Measurements from ENCODE around the gene GRIP1. TPM values are rescaled to one million over a fixed set of nuclear protein-coding genes. Genes with fewer than 3 reads are reported as not detected.

The GRIP1 gene
- polyA plus RNA-seq, 4 donors: 0.54 to 5.9 (median 0.81) TPM

- Histone ChIP-seq H3K27ac (ENCODE audit: low read depth in 1 of 3, low read length in 2 of 3) (no peak overlapping the region), H3K27me3 (ENCODE audit: control insufficient read depth in 3 of 3, insufficient read depth in 3 of 3, low read length in 3 of 3) (no peaks in the 10 kb centered on the region), H3K36me3 (ENCODE audit: control insufficient read depth in 3 of 3, insufficient read depth in 2 of 3, low read depth in 1 of 3, low read length in 3 of 3) (no peaks in the 10 kb centered on the region), H3K4me1 (ENCODE audit: control insufficient read depth in 3 of 3, insufficient read depth in 2 of 3, low read depth in 1 of 3, low read length in 2 of 3) (no peaks in the 10 kb centered on the region), H3K4me3 (ENCODE audit: low read depth in 1 of 3, low read length in 3 of 3) (no peak overlapping the region), H3K9me3 (ENCODE audit: control insufficient read depth in 2 of 2, insufficient read depth in 1 of 2, low read depth in 1 of 2, low read length in 1 of 2) (no peaks in the 10 kb centered on the region)
- DNase-seq (no peak), FAIRE-seq (no peak)
- 88 to 95% (median 91%) methylated on average over 6 of the region's 6 CpGs for WGBS, 3 donors
Observed at GRCh38 chr12:66392266-66392915, 286.5 kb downstream of the GRIP1 start.

GRCh38 chr12:66388517-66388916, 290.4 kb downstream of the GRIP1 start:
- no peaks in the 10 kb centered on the region for H3K9me3 ChIP-seq (ENCODE audit: control insufficient read depth in 2 of 2, insufficient read depth in 1 of 2, low read depth in 1 of 2, low read length in 1 of 2)
- no peak overlapping the region for H3K27ac ChIP-seq (ENCODE audit: low read depth in 1 of 3, low read length in 2 of 3)
- H3K27me3 ChIP-seq (ENCODE audit: control insufficient read depth in 3 of 3, insufficient read depth in 3 of 3, low read length in 3 of 3): no peaks in the 10 kb centered on the region
- no peaks in the 10 kb centered on the region for H3K36me3 ChIP-seq (ENCODE audit: control insufficient read depth in 3 of 3, insufficient read depth in 2 of 3, low read depth in 1 of 3, low read length in 3 of 3)
- no peak for FAIRE-seq
- H3K4me3 ChIP-seq (ENCODE audit: low read depth in 1 of 3, low read length in 3 of 3): no peak overlapping the region
- no peak for DNase-seq
- WGBS, 3 donors: 71 to 76% (median 75%) methylated on average over 2 of the region's 2 CpGs
- no peaks in the 10 kb centered on the region for H3K4me1 ChIP-seq (ENCODE audit: control insufficient read depth in 3 of 3, insufficient read depth in 2 of 3, low read depth in 1 of 3, low read length in 2 of 3)

GRCh38 chr12:66387117-66387516, 291.8 kb downstream of the GRIP1 start:
- Histone ChIP-seq H3K9me3 (ENCODE audit: control insufficient read depth in 2 of 2, insufficient read depth in 1 of 2, low read depth in 1 of 2, low read length in 1 of 2) (no peaks in the 10 kb centered on the region), H3K27ac (ENCODE audit: low read depth in 1 of 3, low read length in 2 of 3) (no peak overlapping the region), H3K27me3 (ENCODE audit: control insufficient read depth in 3 of 3, insufficient read depth in 3 of 3, low read length in 3 of 3) (no peaks in the 10 kb centered on the region), H3K4me1 (ENCODE audit: control insufficient read depth in 3 of 3, insufficient read depth in 2 of 3, low read depth in 1 of 3, low read length in 2 of 3) (no peaks in the 10 kb centered on the region), H3K36me3 (ENCODE audit: control insufficient read depth in 3 of 3, insufficient read depth in 2 of 3, low read depth in 1 of 3, low read length in 3 of 3) (no peaks in the 10 kb centered on the region), H3K4me3 (ENCODE audit: low read depth in 1 of 3, low read length in 3 of 3) (no peak overlapping the region)
- DNase-seq: no peak
- 81 to 96% (median 90%) methylated on average over 1 of the region's 1 CpG for WGBS, 3 donors
- FAIRE-seq: no peak

- Histone ChIP-seq H3K9me3 (ENCODE audit: control insufficient read depth in 2 of 2, insufficient read depth in 1 of 2, low read depth in 1 of 2, low read length in 1 of 2) (no peaks in the 10 kb centered on the region), H3K36me3 (ENCODE audit: control insufficient read depth in 3 of 3, insufficient read depth in 2 of 3, low read depth in 1 of 3, low read length in 3 of 3) (no peaks in the 10 kb centered on the region), H3K27ac (ENCODE audit: low read depth in 1 of 3, low read length in 2 of 3) (no peak overlapping the region), H3K4me3 (ENCODE audit: low read depth in 1 of 3, low read length in 3 of 3) (no peak overlapping the region), H3K27me3 (ENCODE audit: control insufficient read depth in 3 of 3, insufficient read depth in 3 of 3, low read length in 3 of 3) (no peaks in the 10 kb centered on the region), H3K4me1 (ENCODE audit: control insufficient read depth in 3 of 3, insufficient read depth in 2 of 3, low read depth in 1 of 3, low read length in 2 of 3) (no peaks in the 10 kb centered on the region)
- no peak for DNase-seq
- FAIRE-seq: no peak
- WGBS, 3 donors: 90 to 94% (median 93%) methylated on average over 5 of the region's 5 CpGs
Observed at GRCh38 chr12:66380769-66381535, 297.9 kb downstream of the GRIP1 start.

GRCh38 chr12:66379616-66380015, 299.3 kb downstream of the GRIP1 start:
- 89 to 97% (median 91%) methylated on average over 6 of the region's 6 CpGs for WGBS, 3 donors
- no peak for DNase-seq
- Histone ChIP-seq H3K4me1 (ENCODE audit: control insufficient read depth in 3 of 3, insufficient read depth in 2 of 3, low read depth in 1 of 3, low read length in 2 of 3) (no peaks in the 10 kb centered on the region), H3K27me3 (ENCODE audit: control insufficient read depth in 3 of 3, insufficient read depth in 3 of 3, low read length in 3 of 3) (no peaks in the 10 kb centered on the region), H3K9me3 (ENCODE audit: control insufficient read depth in 2 of 2, insufficient read depth in 1 of 2, low read depth in 1 of 2, low read length in 1 of 2) (no peaks in the 10 kb centered on the region), H3K27ac (ENCODE audit: low read depth in 1 of 3, low read length in 2 of 3) (no peak overlapping the region), H3K4me3 (ENCODE audit: low read depth in 1 of 3, low read length in 3 of 3) (no peak overlapping the region), H3K36me3 (ENCODE audit: control insufficient read depth in 3 of 3, insufficient read depth in 2 of 3, low read depth in 1 of 3, low read length in 3 of 3) (no peaks in the 10 kb centered on the region)
- no peak for FAIRE-seq

GRCh38 chr12:66375560-66375959, 303.3 kb downstream of the GRIP1 start:
- H3K4me1 ChIP-seq (ENCODE audit: control insufficient read depth in 3 of 3, insufficient read depth in 2 of 3, low read depth in 1 of 3, low read length in 2 of 3): no peaks in the 10 kb centered on the region
- H3K9me3 ChIP-seq (ENCODE audit: control insufficient read depth in 2 of 2, insufficient read depth in 1 of 2, low read depth in 1 of 2, low read length in 1 of 2): no peaks in the 10 kb centered on the region
- H3K36me3 ChIP-seq (ENCODE audit: control insufficient read depth in 3 of 3, insufficient read depth in 2 of 3, low read depth in 1 of 3, low read length in 3 of 3): peaks cover 0 to 2% (median 0%) of the 10 kb centered on the region in 3 donors
- H3K27me3 ChIP-seq (ENCODE audit: control insufficient read depth in 3 of 3, insufficient read depth in 3 of 3, low read length in 3 of 3): no peaks in the 10 kb centered on the region
- H3K27ac ChIP-seq (ENCODE audit: low read depth in 1 of 3, low read length in 2 of 3): no peak overlapping the region
- WGBS, 3 donors: 82 to 88% (median 84%) methylated on average over 1 of the region's 1 CpG
- FAIRE-seq (no peak), DNase-seq (no peak)
- no peak overlapping the region for H3K4me3 ChIP-seq (ENCODE audit: low read depth in 1 of 3, low read length in 3 of 3)

- H3K4me1 ChIP-seq (ENCODE audit: control insufficient read depth in 3 of 3, insufficient read depth in 2 of 3, low read depth in 1 of 3, low read length in 2 of 3): no peaks in the 10 kb centered on the region
- H3K27ac ChIP-seq (ENCODE audit: low read depth in 1 of 3, low read length in 2 of 3): no peak overlapping the region
- FAIRE-seq: no peak
- H3K9me3 ChIP-seq (ENCODE audit: control insufficient read depth in 2 of 2, insufficient read depth in 1 of 2, low read depth in 1 of 2, low read length in 1 of 2): no peaks in the 10 kb centered on the region
- no peak for DNase-seq
- no peaks in the 10 kb centered on the region for H3K27me3 ChIP-seq (ENCODE audit: control insufficient read depth in 3 of 3, insufficient read depth in 3 of 3, low read length in 3 of 3)
- peaks cover 0 to 2% (median 0%) of the 10 kb centered on the region in 3 donors for H3K36me3 ChIP-seq (ENCODE audit: control insufficient read depth in 3 of 3, insufficient read depth in 2 of 3, low read depth in 1 of 3, low read length in 3 of 3)
- 57 to 88% (median 81%) methylated on average over 2 of the region's 2 CpGs for WGBS, 3 donors
- H3K4me3 ChIP-seq (ENCODE audit: low read depth in 1 of 3, low read length in 3 of 3): no peak overlapping the region
Observed at GRCh38 chr12:66371982-66372381, 306.9 kb downstream of the GRIP1 start.

GRCh38 chr12:66367015-66367667, 311.7 kb downstream of the GRIP1 start:
- DNase-seq (no peak), FAIRE-seq (no peak)
- Histone ChIP-seq H3K9me3 (ENCODE audit: control insufficient read depth in 2 of 2, insufficient read depth in 1 of 2, low read depth in 1 of 2, low read length in 1 of 2) (no peaks in the 10 kb centered on the region), H3K4me1 (ENCODE audit: control insufficient read depth in 3 of 3, insufficient read depth in 2 of 3, low read depth in 1 of 3, low read length in 2 of 3) (no peaks in the 10 kb centered on the region), H3K36me3 (ENCODE audit: control insufficient read depth in 3 of 3, insufficient read depth in 2 of 3, low read depth in 1 of 3, low read length in 3 of 3) (peaks cover 0 to 2% (median 0%) of the 10 kb centered on the region in 3 donors), H3K27me3 (ENCODE audit: control insufficient read depth in 3 of 3, insufficient read depth in 3 of 3, low read length in 3 of 3) (no peaks in the 10 kb centered on the region), H3K27ac (ENCODE audit: low read depth in 1 of 3, low read length in 2 of 3) (no peak overlapping the region), H3K4me3 (ENCODE audit: low read depth in 1 of 3, low read length in 3 of 3) (no peak overlapping the region)
- WGBS, 3 donors: 50 to 64% (median 64%) methylated on average over 3 of the region's 3 CpGs
